Smooth muscle cell (in vitro differentiated cells): Measurements from ENCODE around the gene HLCS. TPM values are rescaled to one million over a fixed set of nuclear protein-coding genes. Genes with fewer than 3 reads are reported as not detected.

Experiments
- DNase-seq: peaks from one replicate; lab custom pipeline; 2025; ENCODE audit not compliant: unreplicated experiment; lab: John Stamatoyannopoulos, UW
- H2AFZ ChIP-seq: fragments of 200-600 bp; sonication (generic); 2 replicates; pipeline ENCODE4 v1.6.0; 2016; ENCODE audit warnings: antibody characterized with exemption, low read depth, mild to moderate bottlenecking
- H3F3A ChIP-seq: fragments of 200-600 bp; sonication (generic); 2 replicates; pipeline ENCODE4 v1.6.0; 2017; ENCODE audit warnings: antibody characterized with exemption, low read depth
- H3K27ac ChIP-seq: fragments of 200-600 bp; sonication (generic); 2 replicates; pipeline ENCODE4 v1.5.1; 2016; ENCODE audit warnings: low read depth, mild to moderate bottlenecking
- H3K27me3 ChIP-seq: fragments of 200-600 bp; sonication (generic); 2 replicates; pipeline ENCODE4 v1.6.1; 2016; ENCODE audit warnings: low read depth, mild to moderate bottlenecking
- H3K36me3 ChIP-seq: fragments of 200-600 bp; sonication (generic); 2 replicates; pipeline ENCODE4 v1.5.1; 2016; ENCODE audit warnings: low read depth
- H3K4me1 ChIP-seq: fragments of 200-600 bp; sonication (generic); 2 replicates; pipeline ENCODE4 v1.5.1; 2016; ENCODE audit warnings: low read depth
- H3K4me2 ChIP-seq: fragments of 200-600 bp; sonication (generic); 2 replicates; pipeline ENCODE4 v1.6.0; 2016; ENCODE audit warnings: mild to moderate bottlenecking
- H3K4me3 ChIP-seq: fragments of 200-600 bp; sonication (generic); 2 replicates; pipeline ENCODE4 v1.5.1; 2016; ENCODE audit warnings: mild to moderate bottlenecking
- H3K79me2 ChIP-seq: fragments of 200-600 bp; sonication (generic); 2 replicates; pipeline ENCODE4 v1.6.0; 2016; ENCODE audit warnings: low read depth, mild to moderate bottlenecking
- H3K9ac ChIP-seq: fragments of 200-600 bp; sonication (generic); 2 replicates; pipeline ENCODE4 v1.6.0; 2016; ENCODE audit warnings: low read depth
- H3K9me3 ChIP-seq: fragments of 200-600 bp; sonication (generic); replicated peaks from 2 replicates; pipeline ENCODE4 v1.5.1; 2016; ENCODE audit warnings: low read depth
- H4K20me1 ChIP-seq: fragments of 200-600 bp; sonication (generic); 2 replicates; pipeline ENCODE4 v1.6.0; 2016; ENCODE audit warnings: low read depth
- WGBS: methylation state at CpG from one replicate; pipeline ENCODE4 v1.1.7; 2016; ENCODE audit warnings: low lambda C conversion rate; 5-methylcytosine and 5-hydroxymethylcytosine counted together
- polyA plus RNA-seq: library from polyadenylated mRNA; unstranded; fragments of >200 nt; fragmentation: Nextera tagmentation; extraction: Ambion mirVana; gene quantifications from 2 replicates; pipeline ENCODE4 v1.2.1, GENCODE V29; 2016
- total RNA-seq: library from RNA; depleted of rRNA; stranded (reverse); fragments of >200 nt; gene quantifications from 2 replicates; pipeline ENCODE4 v1.2.3, GENCODE V29; 2014
- TF ChIP-seq, protein P1 (sequence below): fragments of 200-600 bp; sonication (generic); IDR thresholded peaks from 2 replicates; pipeline ENCODE4 v1.5.1; 2017; ENCODE audit warnings: borderline replicate concordance, mild to moderate bottlenecking, antibody characterized with exemption; ENCODE audit not compliant: insufficient read depth, poor library complexity, severe bottlenecking

The HLCS gene
- total and polyA plus RNA-seq, 2 experiments from 2014 or later = 7.5 to 20.6 TPM

DNA sequence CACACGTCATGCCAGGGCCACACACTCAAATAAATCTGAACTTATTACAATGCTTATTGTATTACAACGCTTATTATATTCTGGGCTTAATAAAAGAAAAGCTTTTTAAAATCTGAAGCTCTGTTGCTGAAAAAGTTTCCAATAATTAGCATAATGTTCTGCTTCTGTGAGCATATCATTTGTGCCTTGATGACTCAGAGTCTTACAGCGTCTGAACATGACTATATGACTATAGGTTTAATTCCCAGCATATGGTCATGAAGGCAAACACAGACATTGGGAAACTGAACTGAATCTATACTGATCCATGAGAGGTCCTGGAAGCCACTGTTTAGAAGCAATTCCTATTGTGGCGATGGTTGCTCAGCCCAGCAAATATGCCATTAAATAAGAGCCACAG lies 201.2 kb downstream of the HLCS start:
- H3K79me2 ChIP-seq = no peaks in the 10 kb centered on the region
- no peak overlapping the region for H2AFZ ChIP-seq
- no peaks in the 10 kb centered on the region for H4K20me1 ChIP-seq
- H3K4me3 ChIP-seq = no peak overlapping the region
- DNase-seq = no peak
- H3F3A ChIP-seq = no peaks in the 10 kb centered on the region
- no peak overlapping the region for H3K9ac ChIP-seq
- H3K4me2 ChIP-seq = no peak overlapping the region
- TF ChIP-seq, protein P1, sequence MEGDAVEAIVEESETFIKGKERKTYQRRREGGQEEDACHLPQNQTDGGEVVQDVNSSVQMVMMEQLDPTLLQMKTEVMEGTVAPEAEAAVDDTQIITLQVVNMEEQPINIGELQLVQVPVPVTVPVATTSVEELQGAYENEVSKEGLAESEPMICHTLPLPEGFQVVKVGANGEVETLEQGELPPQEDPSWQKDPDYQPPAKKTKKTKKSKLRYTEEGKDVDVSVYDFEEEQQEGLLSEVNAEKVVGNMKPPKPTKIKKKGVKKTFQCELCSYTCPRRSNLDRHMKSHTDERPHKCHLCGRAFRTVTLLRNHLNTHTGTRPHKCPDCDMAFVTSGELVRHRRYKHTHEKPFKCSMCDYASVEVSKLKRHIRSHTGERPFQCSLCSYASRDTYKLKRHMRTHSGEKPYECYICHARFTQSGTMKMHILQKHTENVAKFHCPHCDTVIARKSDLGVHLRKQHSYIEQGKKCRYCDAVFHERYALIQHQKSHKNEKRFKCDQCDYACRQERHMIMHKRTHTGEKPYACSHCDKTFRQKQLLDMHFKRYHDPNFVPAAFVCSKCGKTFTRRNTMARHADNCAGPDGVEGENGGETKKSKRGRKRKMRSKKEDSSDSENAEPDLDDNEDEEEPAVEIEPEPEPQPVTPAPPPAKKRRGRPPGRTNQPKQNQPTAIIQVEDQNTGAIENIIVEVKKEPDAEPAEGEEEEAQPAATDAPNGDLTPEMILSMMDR = no peak
- no peak overlapping the region for H3K27ac ChIP-seq
- H3K9me3 ChIP-seq = no peaks in the 10 kb centered on the region
- no peaks in the 10 kb centered on the region for H3K36me3 ChIP-seq
- WGBS = 74% methylated on average over 4 of the region's 4 CpGs
- H3K4me1 ChIP-seq = peaks cover 14% of the 10 kb centered on the region
- H3K27me3 ChIP-seq = no peaks in the 10 kb centered on the region

GRCh38 chr21:36763305-36763704 lies 203.2 kb downstream of the HLCS start:
- no peak overlapping the region for H3K4me3 ChIP-seq
- no peak overlapping the region for H2AFZ ChIP-seq
- no peak overlapping the region for H3K4me2 ChIP-seq
- no peak for DNase-seq
- H4K20me1 ChIP-seq = no peaks in the 10 kb centered on the region
- no peaks in the 10 kb centered on the region for H3K79me2 ChIP-seq
- TF ChIP-seq, protein P1 = no peak
- H3K9ac ChIP-seq = no peak overlapping the region
- no peak overlapping the region for H3K27ac ChIP-seq
- 86% methylated on average over 6 of the region's 6 CpGs for WGBS
- no peaks in the 10 kb centered on the region for H3K27me3 ChIP-seq
- H3K36me3 ChIP-seq = no peaks in the 10 kb centered on the region
- H3K9me3 ChIP-seq = no peaks in the 10 kb centered on the region
- no peaks in the 10 kb centered on the region for H3F3A ChIP-seq
- H3K4me1 ChIP-seq = peaks cover 1% of the 10 kb centered on the region

DNA sequence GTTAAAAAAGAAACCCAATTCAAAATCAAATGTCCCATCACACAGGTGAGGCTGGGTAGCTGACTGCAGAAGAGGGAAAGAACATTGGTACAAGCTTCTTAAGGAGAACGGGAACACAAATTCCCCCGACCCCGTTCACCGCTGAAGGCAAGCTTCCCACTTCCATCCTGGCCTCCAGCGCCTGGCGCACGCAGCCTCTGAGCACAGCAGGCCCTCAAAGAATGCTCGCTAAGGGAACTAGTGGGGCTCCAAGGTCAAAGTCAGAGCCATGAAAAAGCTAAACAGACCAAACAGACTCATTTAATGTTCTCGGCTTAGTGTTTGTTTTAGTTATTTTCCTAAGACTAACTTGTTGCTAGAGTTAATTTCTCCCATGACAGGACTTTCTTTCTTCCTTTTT lies 203.8 kb downstream of the HLCS start:
- Histone ChIP-seq H3K4me1 (peaks cover 2% of the 10 kb centered on the region), H3K4me2 (no peak overlapping the region), H3F3A (no peaks in the 10 kb centered on the region), H3K9ac (no peak overlapping the region), H3K27me3 (no peaks in the 10 kb centered on the region), H3K36me3 (no peaks in the 10 kb centered on the region), H4K20me1 (no peaks in the 10 kb centered on the region), H3K79me2 (no peaks in the 10 kb centered on the region), H3K9me3 (no peaks in the 10 kb centered on the region), H2AFZ (no peak overlapping the region), H3K27ac (no peak overlapping the region), H3K4me3 (no peak overlapping the region)
- TF ChIP-seq, protein P1 = no peak
- DNase-seq = no peak
- WGBS = 88% methylated on average over 9 of the region's 9 CpGs

DNA sequence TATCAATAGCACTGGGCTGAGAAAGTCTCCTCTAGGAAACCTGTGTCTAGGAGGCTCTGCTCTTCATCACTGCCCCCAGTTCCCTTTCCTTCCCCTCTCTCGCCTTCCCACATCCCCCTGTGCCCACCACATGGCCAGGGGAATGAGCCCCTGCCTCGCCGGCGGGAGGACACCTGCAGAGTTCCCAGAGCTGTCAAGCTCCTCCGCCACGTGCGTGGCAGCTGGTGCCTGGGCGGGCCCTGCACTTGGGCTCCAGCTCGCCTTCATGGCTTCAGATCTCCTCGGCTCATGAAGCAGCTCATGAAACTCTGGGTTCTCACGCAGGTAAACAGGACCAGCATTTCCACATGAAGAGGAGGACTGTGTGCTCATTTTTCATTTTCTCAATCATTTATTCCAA lies 204.8 kb downstream of the HLCS start:
- WGBS = 100% methylated on average over 11 of the region's 11 CpGs
- H3K27ac ChIP-seq = no peak overlapping the region

More for the DNA sequence above, 204.8 kb downstream of the HLCS start:
- Histone ChIP-seq H3K4me2 (no peak overlapping the region), H3F3A (no peaks in the 10 kb centered on the region), H2AFZ (no peak overlapping the region), H3K27me3 (no peaks in the 10 kb centered on the region), H3K4me3 (no peak overlapping the region), H3K9me3 (no peaks in the 10 kb centered on the region), H3K36me3 (no peaks in the 10 kb centered on the region), H3K79me2 (no peaks in the 10 kb centered on the region), H4K20me1 (no peaks in the 10 kb centered on the region), H3K9ac (no peak overlapping the region), H3K4me1 (peaks cover 11% of the 10 kb centered on the region)
- TF ChIP-seq, protein P1 = no peak
- DNase-seq = no peak
